Keratinocyte (primary cell): ENCODE data around the gene AVL9.

Experiments
- CTCF ChIP-seq, 3 experiments: IDR thresholded peaks in 1 of 3; conservative IDR thresholded peaks in 1 of 3; optimal IDR thresholded peaks in 1 of 3; 2 replicates in 2 of 3; 3 replicates in 1 of 3; pipeline versions ENCODE3 to v1.5.1; 2011; ENCODE audit warnings: low read length in 3 of 3, mild to moderate bottlenecking in 3 of 3, moderate library complexity in 2 of 3, control low read depth in 1 of 3, inconsistent platforms in 1 of 3; ENCODE audit not compliant: insufficient read depth in 2 of 3; ENCODE audit errors: extremely low read depth in 1 of 3
- EZH2 ChIP-seq: IDR thresholded peaks from one replicate; pipeline ENCODE4 v1.6.1; 2012; ENCODE audit warnings: inconsistent platforms, mild to moderate bottlenecking, low read length, moderate library complexity

GRCh38 chr7:32518534-32519140 lies 23.3 kb downstream of the AVL9 start:
- TF ChIP-seq CTCF (optimal IDR thresholded peaks at IDR 0.05 in 1 of 3, IDR thresholded peaks at IDR 0.05 in 1 of 3, conservative IDR thresholded peaks at IDR 0.05 in 1 of 3; ENCODE audit: extremely low read depth in 1 of 3, insufficient read depth in 2 of 3, low read length in 3 of 3) (no peak), EZH2 (no peak)
